Natural killer cell (primary cell): Measurements from ENCODE around the gene TANGO2. TPM values are rescaled to one million over a fixed set of nuclear protein-coding genes. Genes with fewer than 3 reads are reported as not detected.

Source experiments
- ATAC-seq, 3 donors: fragments of 150-1000 bp in 2 of 3; fragments of 200-7000 bp in 1 of 3; cut with Tn5 transposase; 1 replicate in 1 of 3; 2 replicates in 2 of 3; pipeline ENCODE4 v1.10.0; 2021; ENCODE audit warnings: mild to moderate bottlenecking in 2 of 3, moderate library complexity in 2 of 3
- DNase-seq, 2 donors: peaks; one replicate each; pipeline versions ENCODE4 v3.0.0 to v3.0.0-alpha.2; 2013 to 2021; ENCODE audit warnings: mixed read lengths in 1 of 2
- H3K27ac ChIP-seq: one replicate; pipeline ENCODE4 v1.5.1; 2013; ENCODE audit warnings: mild to moderate bottlenecking, low read length
- H3K27me3 ChIP-seq: one replicate; pipeline ENCODE4 v1.6.1; 2013; ENCODE audit warnings: low read length; ENCODE audit not compliant: control insufficient read depth, insufficient read depth
- H3K36me3 ChIP-seq: one replicate; pipeline ENCODE4 v1.6.1; 2013; ENCODE audit warnings: low read length; ENCODE audit not compliant: control insufficient read depth, insufficient read depth
- H3K4me1 ChIP-seq: one replicate; pipeline ENCODE4 v1.6.1; 2013; ENCODE audit warnings: low read length; ENCODE audit not compliant: control insufficient read depth, insufficient read depth
- H3K4me3 ChIP-seq: one replicate; pipeline ENCODE4 v1.5.1; 2013; ENCODE audit warnings: low read length
- H3K9me3 ChIP-seq: one replicate; pipeline ENCODE4 v1.6.1; 2013; ENCODE audit warnings: low read length; ENCODE audit not compliant: control insufficient read depth, insufficient read depth
- H3K27ac Mint-ChIP-seq, 2 donors: one replicate each; pipeline ENCODE4 v1.8.0; 2022; ENCODE audit warnings: mild to moderate bottlenecking in 2 of 2, mixed read lengths in 2 of 2, moderate library complexity in 1 of 2
- H3K27me3 Mint-ChIP-seq, 2 donors: one replicate each; pipeline ENCODE4 v1.8.0; 2022; ENCODE audit warnings: low read depth in 2 of 2, mixed read lengths in 2 of 2
- H3K36me3 Mint-ChIP-seq: one replicate; pipeline ENCODE4 v1.8.0; 2022; ENCODE audit warnings: mixed read lengths
- H3K4me1 Mint-ChIP-seq, 2 donors: one replicate each; pipeline ENCODE4 v1.8.0; 2022; ENCODE audit warnings: mixed read lengths in 2 of 2
- H3K4me3 Mint-ChIP-seq: one replicate; pipeline ENCODE4 v1.8.0; 2022; ENCODE audit warnings: mild to moderate bottlenecking, moderate library complexity, mixed read lengths
- H3K9me3 Mint-ChIP-seq, 2 donors: one replicate each; pipeline ENCODE4 v1.8.0; 2022; ENCODE audit warnings: mixed read lengths in 2 of 2
- WGBS: methylation state at CpG from one replicate; pipeline ENCODE4 v1.1.7; 2013; ENCODE audit warnings: missing lambda C conversion rate; ENCODE audit not compliant: insufficient coverage; 5-methylcytosine and 5-hydroxymethylcytosine counted together
- intact Hi-C: fragments of 100-400 bp; cut with micrococcal nuclease; formaldehyde crosslinking; loops from one replicate; pipeline ENCODE4 v1.14.2; 2022
- total RNA-seq, 4 donors: library from RNA; stranded (reverse); fragments of 120-200 nt in 1 of 4; gene quantifications; one replicate each; pipeline versions ENCODE4 v1.2.3 to v1.2.4, GENCODE V29; 2013 to 2022
- TF ChIP-seq, protein P1 (sequence below): fragments of 200-600 bp; IDR thresholded peaks from one replicate; pipeline ENCODE4 v1.8.0; 2022; ENCODE audit warnings: antibody characterized with exemption

TANGO2 gene
- total RNA-seq, 3 donors from 2014 or later (not counting 1 experiment from before 2014, with no cell fraction given) = 33.3 to 53.0 (median 46.2) TPM

DNA sequence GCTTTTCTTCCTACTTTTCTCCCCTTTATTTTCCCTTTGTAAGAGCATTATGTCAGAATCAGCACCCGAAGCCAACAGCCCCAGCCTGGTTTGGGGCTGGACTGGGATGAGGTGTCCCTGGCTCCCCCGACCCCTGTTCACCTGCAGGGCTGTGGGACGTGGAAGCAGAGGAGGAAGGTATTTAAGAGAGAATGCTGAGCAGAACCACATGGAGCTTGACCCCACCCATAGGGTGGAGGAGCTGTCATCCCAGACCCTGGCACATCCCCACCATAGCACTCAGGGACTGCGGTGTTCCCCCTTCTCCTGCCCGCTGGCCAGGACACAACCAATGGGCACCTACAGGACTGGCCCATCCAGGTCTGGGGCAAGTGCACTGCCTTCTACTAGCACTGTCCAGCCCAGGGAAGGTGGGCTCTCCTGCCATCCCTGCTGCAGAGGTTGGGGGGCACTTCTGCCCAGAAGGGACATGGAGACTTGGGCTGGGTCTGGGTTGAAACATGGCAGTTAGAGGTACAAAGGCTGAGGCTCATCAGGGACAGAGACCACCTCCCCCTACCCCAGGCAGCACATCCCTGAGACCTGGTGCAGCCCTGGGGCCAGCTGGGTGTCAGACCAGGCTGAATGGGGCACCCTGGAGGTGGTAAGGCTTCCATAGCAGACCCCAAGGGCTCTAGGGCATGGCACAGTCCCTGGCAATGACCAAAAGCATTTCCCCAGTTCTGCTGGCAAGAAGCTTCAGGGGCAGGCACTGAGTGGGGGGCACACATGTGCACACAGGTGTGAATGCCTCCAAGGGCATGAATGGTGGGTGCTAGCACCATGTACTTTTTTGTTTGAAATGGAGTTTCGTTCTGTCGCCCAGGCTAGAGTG is 19.7 kb downstream of the TANGO2 start:
- Histone ChIP-seq H3K4me3 (no peak overlapping the region), H3K36me3 (peaks cover 42% of the 10 kb centered on the region), H3K27me3 (no peaks in the 10 kb centered on the region), H3K4me1 (no peaks in the 10 kb centered on the region), H3K9me3 (no peaks in the 10 kb centered on the region), H3K27ac (no peak overlapping the region)
- H3K4me1 Mint-ChIP-seq = peaks cover 12 to 14% of the 10 kb centered on the region in 2 donors
- intact Hi-C loops = no loop called here
- no peak overlapping the region for H3K4me3 Mint-ChIP-seq
- H3K27me3 Mint-ChIP-seq = no peaks in the 10 kb centered on the region
- no peak overlapping the region for H3K27ac Mint-ChIP-seq
- DNase-seq (no peak), ATAC-seq (no peak)
- WGBS = 94% methylated on average over 7 of the region's 7 CpGs
- TF ChIP-seq, protein P1, sequence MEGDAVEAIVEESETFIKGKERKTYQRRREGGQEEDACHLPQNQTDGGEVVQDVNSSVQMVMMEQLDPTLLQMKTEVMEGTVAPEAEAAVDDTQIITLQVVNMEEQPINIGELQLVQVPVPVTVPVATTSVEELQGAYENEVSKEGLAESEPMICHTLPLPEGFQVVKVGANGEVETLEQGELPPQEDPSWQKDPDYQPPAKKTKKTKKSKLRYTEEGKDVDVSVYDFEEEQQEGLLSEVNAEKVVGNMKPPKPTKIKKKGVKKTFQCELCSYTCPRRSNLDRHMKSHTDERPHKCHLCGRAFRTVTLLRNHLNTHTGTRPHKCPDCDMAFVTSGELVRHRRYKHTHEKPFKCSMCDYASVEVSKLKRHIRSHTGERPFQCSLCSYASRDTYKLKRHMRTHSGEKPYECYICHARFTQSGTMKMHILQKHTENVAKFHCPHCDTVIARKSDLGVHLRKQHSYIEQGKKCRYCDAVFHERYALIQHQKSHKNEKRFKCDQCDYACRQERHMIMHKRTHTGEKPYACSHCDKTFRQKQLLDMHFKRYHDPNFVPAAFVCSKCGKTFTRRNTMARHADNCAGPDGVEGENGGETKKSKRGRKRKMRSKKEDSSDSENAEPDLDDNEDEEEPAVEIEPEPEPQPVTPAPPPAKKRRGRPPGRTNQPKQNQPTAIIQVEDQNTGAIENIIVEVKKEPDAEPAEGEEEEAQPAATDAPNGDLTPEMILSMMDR = no peak
- H3K9me3 Mint-ChIP-seq = no peaks in the 10 kb centered on the region
- H3K36me3 Mint-ChIP-seq = no peaks in the 10 kb centered on the region

DNA sequence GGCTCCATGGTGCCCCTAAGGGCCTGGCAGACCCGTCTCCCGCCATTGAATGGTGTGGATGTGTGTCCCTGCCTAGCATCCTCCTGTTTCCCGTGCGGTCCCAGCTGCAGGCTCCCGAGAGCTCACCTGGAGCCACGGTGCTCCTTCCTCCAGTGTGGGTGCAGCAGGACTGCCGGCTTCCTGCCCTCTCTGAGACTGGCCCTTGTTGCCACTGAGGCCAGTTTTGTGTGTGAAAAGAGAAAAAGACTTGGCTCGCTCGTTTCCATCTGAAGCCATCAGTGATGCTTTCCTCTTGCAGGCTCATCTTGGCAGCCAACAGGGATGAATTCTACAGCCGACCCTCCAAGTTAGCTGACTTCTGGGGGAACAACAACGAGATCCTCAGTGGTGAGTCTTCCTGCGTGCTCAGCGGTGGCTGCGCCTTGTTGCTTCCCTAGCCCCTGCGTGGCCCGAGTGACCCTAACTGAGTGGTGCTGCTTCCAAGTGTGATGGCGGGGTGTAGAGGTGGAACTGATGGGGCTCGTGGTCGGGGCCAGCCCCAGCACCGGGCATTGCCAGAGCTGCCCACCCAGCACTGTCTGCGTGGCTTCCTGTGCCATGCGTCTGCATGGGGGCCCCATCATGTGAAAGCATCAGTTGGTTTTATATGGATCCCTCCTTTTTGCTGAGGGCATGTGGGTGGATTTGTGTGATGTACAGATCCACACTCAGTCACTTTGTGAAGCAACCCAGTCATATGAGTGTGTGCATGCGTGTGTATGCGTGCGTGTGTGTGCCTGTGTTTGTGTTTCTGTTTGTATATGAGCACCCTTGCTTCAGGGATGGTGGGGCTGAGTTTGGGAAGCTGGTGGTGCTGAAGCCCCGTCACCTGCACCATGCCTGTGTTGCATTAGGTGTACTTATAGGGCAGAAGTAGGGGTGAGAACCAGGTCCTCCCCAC is 22.4 kb downstream of the TANGO2 start:
- DNase-seq = no peak
- intact Hi-C loops = no loop called here
- 94% methylated on average over 26 of the region's 26 CpGs for WGBS
- no peaks in the 10 kb centered on the region for H3K36me3 Mint-ChIP-seq
- Histone ChIP-seq H3K4me1 (no peaks in the 10 kb centered on the region), H3K4me3 (no peak overlapping the region), H3K27me3 (no peaks in the 10 kb centered on the region), H3K36me3 (peaks cover 37% of the 10 kb centered on the region), H3K9me3 (no peaks in the 10 kb centered on the region), H3K27ac (no peak overlapping the region)
- ATAC-seq = no peak
- peaks cover 0 to 4% of the 10 kb centered on the region in 2 donors for H3K4me1 Mint-ChIP-seq
- H3K27ac Mint-ChIP-seq = no peak overlapping the region
- TF ChIP-seq, protein P1 = no peak
- no peaks in the 10 kb centered on the region for H3K9me3 Mint-ChIP-seq
- no peaks in the 10 kb centered on the region for H3K27me3 Mint-ChIP-seq
- H3K4me3 Mint-ChIP-seq = no peak overlapping the region

DNA sequence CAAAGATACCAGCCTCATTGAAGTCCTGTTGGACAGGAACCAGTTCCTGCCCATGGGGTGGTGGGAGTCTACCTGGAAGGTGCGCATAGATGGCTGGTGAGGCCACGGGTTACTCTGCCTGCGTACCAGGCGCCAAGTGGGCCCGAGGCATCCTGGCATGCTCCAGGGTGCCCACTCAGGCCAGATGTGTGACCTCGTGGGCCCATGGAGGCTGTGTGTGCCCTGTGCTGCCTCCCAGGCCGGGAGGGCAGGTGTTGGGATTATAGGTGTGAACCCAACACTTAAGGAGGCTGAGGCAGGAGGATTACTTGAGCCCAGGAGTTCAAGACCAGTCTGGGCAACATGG is 23.1 kb downstream of the TANGO2 start:
- H3K27ac ChIP-seq = no peak overlapping the region
- DNase-seq = no peak
- Mint-ChIP-seq H3K27ac (no peak overlapping the region), H3K9me3 (no peaks in the 10 kb centered on the region), H3K36me3 (no peaks in the 10 kb centered on the region), H3K27me3 (no peaks in the 10 kb centered on the region), H3K4me1 (peaks cover 0 to 6% of the 10 kb centered on the region in 2 donors), H3K4me3 (no peak overlapping the region)
- intact Hi-C loops = no loop called here
- H3K9me3 ChIP-seq = no peaks in the 10 kb centered on the region
- no peak for ATAC-seq
- no peaks in the 10 kb centered on the region for H3K4me1 ChIP-seq
- H3K4me3 ChIP-seq = no peak overlapping the region
- H3K36me3 ChIP-seq = peaks cover 37% of the 10 kb centered on the region
- TF ChIP-seq, protein P1 = no peak
- 92% methylated on average over 7 of the region's 7 CpGs for WGBS
- H3K27me3 ChIP-seq = no peaks in the 10 kb centered on the region
